H1 (cell line): ENCODE results near the gene TLR10. TPM values are rescaled to one million over a fixed set of nuclear protein-coding genes. Genes with fewer than 3 reads are reported as not detected.

Experiments used
- CTCF ChIA-PET: fragments of 300-600 bp; sonication (Branson Sonifier 250); formaldehyde crosslinking; loops from one replicate; lab custom pipeline; 2021; ENCODE audit not compliant: partially characterized antibody; lab: Charles Lee
- POLR2A ChIA-PET: fragments of 300-600 bp; sonication (Branson Sonifier 250); formaldehyde crosslinking; loops from one replicate; lab custom pipeline; 2021; ENCODE audit warnings: inconsistent platforms; ENCODE audit not compliant: partially characterized antibody; lab: Charles Lee
- DNase-seq, 2 experiments: peaks; one replicate each; pipeline versions ENCODE4 v3.0.0 to v3.0.0-alpha.2; 2010 to 2022; ENCODE audit warnings: low spot score in 2 of 2, low read depth in 1 of 2, mixed read lengths in 1 of 2
- FAIRE-seq: peaks from 2 replicates; lab custom pipeline; 2011; peaks lifted over from hg19 to GRCh38; lab: Jason Lieb, UNC
- H2AFZ ChIP-seq: 2 replicates; pipeline ENCODE4 v1.8.1; 2012; ENCODE audit warnings: low read length, inconsistent platforms
- H2AK5ac ChIP-seq: 2 replicates; pipeline ENCODE4 v1.6.1; 2013; ENCODE audit warnings: low read depth, low read length
- H2BK120ac ChIP-seq: replicated peaks from 2 replicates; pipeline ENCODE3; 2013; ENCODE audit warnings: low read depth, low read length, inconsistent platforms
- H2BK12ac ChIP-seq: 2 replicates; pipeline ENCODE4 v1.6.1; 2013; ENCODE audit warnings: low read depth, low read length
- H2BK15ac ChIP-seq: 2 replicates; pipeline ENCODE4 v1.6.1; 2013; ENCODE audit warnings: low read length
- H2BK20ac ChIP-seq: 2 replicates; pipeline ENCODE4 v1.6.1; 2013; ENCODE audit warnings: low read length
- H2BK5ac ChIP-seq: 2 replicates; pipeline ENCODE4 v1.6.1; 2013; ENCODE audit warnings: low read depth, low read length
- H3K14ac ChIP-seq: 2 replicates; pipeline ENCODE4 v1.6.1; 2013; ENCODE audit warnings: inconsistent platforms; ENCODE audit not compliant: insufficient read length
- H3K18ac ChIP-seq: 2 replicates; pipeline ENCODE4 v1.6.1; 2013; ENCODE audit warnings: low read length; ENCODE audit errors: extremely low read depth
- H3K23ac ChIP-seq: 2 replicates; pipeline ENCODE4 v1.6.1; 2013; ENCODE audit warnings: inconsistent platforms; ENCODE audit not compliant: insufficient read length
- H3K23me2 ChIP-seq: 2 replicates; pipeline ENCODE4 v1.6.1; 2013; ENCODE audit warnings: low read depth, low read length
- H3K27ac ChIP-seq: 2 replicates; pipeline ENCODE4 v1.6.1; 2011; ENCODE audit warnings: low read depth, low read length, inconsistent platforms
- H3K27me3 ChIP-seq, 4 experiments: replicated peaks in 1 of 4; 1 replicate in 1 of 4; 2 replicates in 3 of 4; pipeline versions ENCODE4 v1.6.1 to v1.8.1; 2011 to 2013; ENCODE audit warnings: low read length in 3 of 4, mild to moderate bottlenecking in 3 of 4, inconsistent platforms in 2 of 4, mixed read lengths in 2 of 4, moderate library complexity in 1 of 4; ENCODE audit not compliant: control insufficient read depth in 3 of 4, insufficient read depth in 3 of 4; ENCODE audit errors: extremely low read depth in 1 of 4
- H3K36me3 ChIP-seq, 4 experiments: 2 replicates each; pipeline versions ENCODE4 v1.6.1 to v1.8.1; 2011 to 2013; ENCODE audit warnings: mild to moderate bottlenecking in 4 of 4, low read length in 3 of 4, moderate library complexity in 2 of 4, control low read depth in 1 of 4, inconsistent platforms in 1 of 4; ENCODE audit not compliant: insufficient read depth in 4 of 4, control insufficient read depth in 2 of 4
- H3K4ac ChIP-seq: replicated peaks from 2 replicates; pipeline ENCODE3; 2013; ENCODE audit warnings: low read length, low read depth, mixed read lengths, inconsistent platforms; ENCODE audit not compliant: insufficient read length
- H3K4me1 ChIP-seq, 4 experiments: replicated peaks in 1 of 4; 1 replicate in 1 of 4; 2 replicates in 3 of 4; pipeline versions ENCODE4 v1.6.1 to v1.8.1; 2011 to 2013; ENCODE audit warnings: low read length in 3 of 4, inconsistent platforms in 2 of 4, mixed read lengths in 1 of 4; ENCODE audit not compliant: insufficient read depth in 4 of 4, control insufficient read depth in 3 of 4
- H3K4me2 ChIP-seq, 2 experiments: 2 replicates each; pipeline versions ENCODE4 v1.6.1 to v1.8.1; 2011 to 2013; ENCODE audit warnings: low read depth in 2 of 2, low read length in 2 of 2, control low read depth in 1 of 2, inconsistent platforms in 1 of 2, mild to moderate bottlenecking in 1 of 2; ENCODE audit not compliant: insufficient read depth in 1 of 2
- H3K4me3 ChIP-seq, 4 experiments: fragments of 200-600, 300-600 bp in 1 of 4; sonication (generic), shearing (Covaris generic), sonication (Bioruptor Twin) in 1 of 4; 2 replicates each; pipeline versions ENCODE4 v1.5.1 to v1.8.1; 2011 to 2016; ENCODE audit warnings: low read length in 4 of 4, low read depth in 3 of 4, control low read depth in 2 of 4, inconsistent platforms in 2 of 4, mild to moderate bottlenecking in 2 of 4, mixed read lengths in 1 of 4, moderate library complexity in 1 of 4; ENCODE audit not compliant: insufficient read depth in 2 of 4; ENCODE audit errors: extremely low read depth in 1 of 4
- H3K56ac ChIP-seq: replicated peaks from 2 replicates; pipeline ENCODE3; 2013; ENCODE audit warnings: low read depth, mild to moderate bottlenecking, mixed read lengths, low read length, inconsistent platforms; ENCODE audit not compliant: insufficient read length
- H3K79me1 ChIP-seq: 2 replicates; pipeline ENCODE4 v1.6.1; 2013; ENCODE audit warnings: low read depth, low read length, control low read depth
- H3K79me2 ChIP-seq, 2 experiments: 2 replicates each; pipeline versions ENCODE4 v1.6.1 to v1.8.1; 2012 to 2013; ENCODE audit warnings: low read length in 2 of 2, mild to moderate bottlenecking in 2 of 2, inconsistent platforms in 1 of 2; ENCODE audit not compliant: insufficient read depth in 2 of 2, control insufficient read depth in 1 of 2
- H3K9ac ChIP-seq, 4 experiments: replicated peaks in 1 of 4; 1 replicate in 1 of 4; 2 replicates in 3 of 4; pipeline versions ENCODE4 v1.6.1 to v1.8.1; 2011 to 2013; ENCODE audit warnings: low read depth in 3 of 4, low read length in 3 of 4, control low read depth in 2 of 4, mild to moderate bottlenecking in 2 of 4, moderate library complexity in 2 of 4, inconsistent platforms in 1 of 4; ENCODE audit errors: extremely low read depth in 1 of 4
- H3K9me3 ChIP-seq, 2 experiments: 2 replicates each; pipeline versions ENCODE4 v1.6.1 to v1.8.1; 2012 to 2013; ENCODE audit warnings: mild to moderate bottlenecking in 2 of 2, moderate library complexity in 2 of 2, control low read depth in 1 of 2, inconsistent platforms in 1 of 2, low read depth in 1 of 2, low read length in 1 of 2, mixed read lengths in 1 of 2; ENCODE audit not compliant: insufficient read depth in 2 of 2
- H4K20me1 ChIP-seq, 2 experiments: replicated peaks in 1 of 2; 2 replicates each; pipeline versions ENCODE3 to v1.8.1; 2011 to 2013; ENCODE audit warnings: inconsistent platforms in 2 of 2, low read length in 2 of 2, mild to moderate bottlenecking in 1 of 2; ENCODE audit not compliant: insufficient read depth in 2 of 2, control insufficient read depth in 1 of 2
- H4K5ac ChIP-seq: 2 replicates; pipeline ENCODE4 v1.6.1; 2013; ENCODE audit warnings: low read length, low read depth, mixed read lengths, inconsistent platforms; ENCODE audit not compliant: insufficient read length
- H4K8ac ChIP-seq: 2 replicates; pipeline ENCODE4 v1.8.0; 2013; ENCODE audit warnings: mild to moderate bottlenecking, moderate library complexity, low read length, inconsistent platforms; ENCODE audit not compliant: insufficient read depth; ENCODE audit errors: extremely low read depth
- H4K91ac ChIP-seq: replicated peaks from 2 replicates; pipeline ENCODE3; 2013; ENCODE audit warnings: low read length, mixed read lengths, inconsistent platforms; ENCODE audit not compliant: insufficient read length
- BACH1 ChIP-seq: IDR thresholded peaks from 2 replicates; pipeline ENCODE4 v1.6.1; 2012; ENCODE audit warnings: low read length, improper control_type of control experiment
- CEBPB ChIP-seq: IDR thresholded peaks from 2 replicates; pipeline ENCODE4 v1.6.1; 2012; ENCODE audit warnings: low read depth, low read length
- CHD2 ChIP-seq: IDR thresholded peaks from 2 replicates; pipeline ENCODE4 v1.6.1; 2012; ENCODE audit warnings: low read length, improper control_type of control experiment
- CTBP2 ChIP-seq: IDR thresholded peaks from 2 replicates; pipeline ENCODE4 v1.7.0; 2011; ENCODE audit warnings: borderline replicate concordance, mild to moderate bottlenecking, moderate library complexity, mixed read lengths, low read length; ENCODE audit not compliant: insufficient read depth, insufficient read length
- EZH2 ChIP-seq: fragments of 200-600 bp; sonication (generic); IDR thresholded peaks from 2 replicates; pipeline ENCODE4 v1.7.1; 2012; ENCODE audit warnings: low read depth, mild to moderate bottlenecking, moderate library complexity, low read length, inconsistent platforms; ENCODE audit not compliant: severe bottlenecking
- GABPA ChIP-seq: IDR thresholded peaks from 2 replicates; pipeline ENCODE4 v1.6.1; 2011; ENCODE audit warnings: mild to moderate bottlenecking, low read length, moderate library complexity, borderline replicate concordance; ENCODE audit not compliant: insufficient read depth
- GTF2F1 ChIP-seq: IDR thresholded peaks from 2 replicates; pipeline ENCODE4 v1.6.1; 2012; ENCODE audit warnings: low read depth, low read length, improper control_type of control experiment, borderline replicate concordance
- HDAC2 ChIP-seq, 2 experiments: fragments of 300-600 bp in 1 of 2; sonication (generic) in 1 of 2; IDR thresholded peaks; 2 replicates each; pipeline ENCODE4 v1.6.1; 2011 to 2012; ENCODE audit warnings: low read depth in 2 of 2, low read length in 2 of 2, mild to moderate bottlenecking in 2 of 2, moderate library complexity in 2 of 2, borderline replicate concordance in 1 of 2, inconsistent platforms in 1 of 2
- JUN ChIP-seq: IDR thresholded peaks from 2 replicates; pipeline ENCODE4 v1.6.1; 2011; ENCODE audit warnings: low read depth, mild to moderate bottlenecking, improper control_type of control experiment, low read length
- KDM1A ChIP-seq: fragments of 200-600, 300-600 bp; sonication (generic); IDR thresholded peaks from 2 replicates; pipeline ENCODE4 v1.7.1; 2016; ENCODE audit warnings: mild to moderate bottlenecking, low read length, borderline replicate concordance
- MAFK ChIP-seq: IDR thresholded peaks from 2 replicates; pipeline ENCODE4 v1.6.1; 2012; ENCODE audit warnings: low read depth, mild to moderate bottlenecking, improper control_type of control experiment, low read length
- SP2 ChIP-seq: IDR thresholded peaks from 2 replicates; pipeline ENCODE4 v1.6.1; 2012; ENCODE audit warnings: mild to moderate bottlenecking, low read length, inconsistent platforms
- SRF ChIP-seq: IDR thresholded peaks from 2 replicates; pipeline ENCODE4 v1.6.1; 2011; ENCODE audit warnings: mild to moderate bottlenecking, low read depth, low read length, moderate library complexity
- TAF1 ChIP-seq: IDR thresholded peaks from 2 replicates; pipeline ENCODE4 v1.6.1; 2011; ENCODE audit warnings: mild to moderate bottlenecking, low read depth, low read length
- WGBS, 2 experiments: shearing (Covaris generic) in 1 of 2; methylation state at CpG; one replicate each; pipeline versions ENCODE4 v1.1.6 to v1.1.7; 2013 to 2015; ENCODE audit warnings: low lambda C conversion rate in 2 of 2, mixed read lengths in 2 of 2, inconsistent platforms in 1 of 2, low coverage in 1 of 2, missing lambda C conversion rate in 1 of 2; ENCODE audit not compliant: insufficient replicate concordance in 2 of 2, insufficient coverage in 1 of 2, insufficient read length in 1 of 2; ENCODE audit errors: extremely low coverage in 1 of 2, missing lambda C conversion rate in 1 of 2; 5-methylcytosine and 5-hydroxymethylcytosine counted together
- polyA plus RNA-seq, 7 experiments: library from polyadenylated mRNA; depleted of rRNA in 3 of 7; stranded (reverse) in 5 of 7; unstranded in 2 of 7; fragments of >200 nt in 5 of 7; fragments of 200-250 nt in 2 of 7; gene quantifications; 1 replicate in 5 of 7; 2 replicates in 1 of 7; 4 replicates in 1 of 7; pipeline versions ENCODE4 v1.2.1 to v1.2.3, GENCODE V29; 2011 to 2013; ENCODE audit warnings: missing spikeins in 2 of 7, mixed read lengths in 2 of 7
- total RNA-seq: library from RNA; stranded (reverse); fragmentation: NEBNext Ultra II Directional; extraction: Animal tissue kit (Norgen Biotek cat#: 25700); gene quantifications from 2 replicates; pipeline ENCODE4 v1.2.1, GENCODE V29; 2021

TLR10 gene
- total and polyA plus RNA-seq, 2 of the 8 experiments (the other 6 are each of a cell fraction or from before 2014, with no cell fraction given) = not detected

- CTCF ChIA-PET = interaction anchor here (2.6 kb wide), 1 partner anchor 554 kb away, joined by 8 read pairs; no protein-coding TSS in a partner anchor
- Histone ChIP-seq H4K20me1 (peaks cover 0 to 8% of the 10 kb centered on the region in 2 experiments), H3K79me1 (no peaks in the 10 kb centered on the region), H3K56ac (peak overlapping the region; percentile 92), H3K23ac (no peak overlapping the region), H3K9me3 (peaks cover 0 to 6% of the 10 kb centered on the region in 2 experiments; a peak in 1 of 4 replicates), H3K79me2 (no peaks in the 10 kb centered on the region), H2BK15ac (no peak overlapping the region), H3K27ac (no peak overlapping the region), H3K36me3 (no peaks in the 10 kb centered on the region), H3K14ac (no peak overlapping the region), H2BK20ac (no peak overlapping the region), H3K23me2 (peaks cover 14% of the 10 kb centered on the region; the same call in 1 of the 2 replicates), H4K8ac (no peak overlapping the region), H3K4me2 (no peak overlapping the region), H2AFZ (no peak overlapping the region), H3K18ac (no peak overlapping the region), H2BK120ac (no peak overlapping the region), H2BK12ac (no peak overlapping the region), H4K5ac (no peak overlapping the region), H3K27me3 (no peaks in the 10 kb centered on the region), H4K91ac (no peak overlapping the region), H3K9ac (no peak overlapping the region), H3K4ac (no peak overlapping the region), H3K4me1 (peaks cover 0 to 3% (median 0%) of the 10 kb centered on the region in 4 experiments; a peak in 2 of 7 replicates), H3K4me3 (no peak overlapping the region), H2AK5ac (no peak overlapping the region), H2BK5ac (no peak overlapping the region)
- FAIRE-seq (no peak), DNase-seq (no peak)
- 85% methylated on average over 2 of the region's 2 CpGs; no CpG with 5 or more reads in 1 of the 2 experiments for WGBS, 2 experiments
- POLR2A ChIA-PET = no interaction called here
- no peak for TF ChIP-seq EZH2
- no peak for TF ChIP-seq GTF2F1
- TF ChIP-seq KDM1A = no peak
- no peak for TF ChIP-seq MAFK
- no peak for TF ChIP-seq SRF
- no peak for TF ChIP-seq JUN
- no peak for TF ChIP-seq CHD2
- no peak for TF ChIP-seq BACH1
- TF ChIP-seq SP2 = no peak
- no peak for TF ChIP-seq TAF1
- TF ChIP-seq HDAC2 (IDR thresholded peaks at IDR 0.05; ENCODE audit: borderline replicate concordance in 1 of 2, low read depth in 2 of 2, low read length in 2 of 2) = no peak
- TF ChIP-seq CTBP2 = no peak
- TF ChIP-seq CEBPB = no peak
- no peak for TF ChIP-seq GABPA
These were observed 49.1 kb downstream of the TLR10 start for GRCh38 chr4:38733663-38734062.
